H9 (cell line): Measurements from ENCODE around the gene MPP1. TPM values are rescaled to one million over a fixed set of nuclear protein-coding genes. Genes with fewer than 3 reads are reported as not detected.

Source experiments
- DNase-seq: peaks from one replicate; pipeline ENCODE4 v3.0.0-alpha.2; 2017
- H2AFZ ChIP-seq: one replicate; pipeline ENCODE4 v1.6.1; 2013; ENCODE audit warnings: mild to moderate bottlenecking, low read length, control low read depth, moderate library complexity
- H2AK5ac ChIP-seq: 2 replicates; pipeline ENCODE4 v1.6.1; 2013; ENCODE audit warnings: low read length, control low read depth, mixed read lengths; ENCODE audit not compliant: insufficient read length
- H2BK120ac ChIP-seq: one replicate; pipeline ENCODE4 v1.6.1; 2013; ENCODE audit warnings: low read depth, mild to moderate bottlenecking, low read length, control low read depth, inconsistent platforms; ENCODE audit not compliant: poor library complexity, severe bottlenecking
- H2BK12ac ChIP-seq: 2 replicates; pipeline ENCODE4 v1.6.1; 2013; ENCODE audit warnings: low read length, control low read depth, mixed read lengths, low read depth; ENCODE audit not compliant: insufficient read length
- H2BK15ac ChIP-seq: 2 replicates; pipeline ENCODE4 v1.6.1; 2013; ENCODE audit warnings: low read depth, low read length, control low read depth
- H2BK20ac ChIP-seq: one replicate; pipeline ENCODE4 v1.6.1; 2013; ENCODE audit warnings: low read depth, mild to moderate bottlenecking, low read length, control low read depth, inconsistent platforms; ENCODE audit not compliant: poor library complexity, severe bottlenecking
- H2BK5ac ChIP-seq: 2 replicates; pipeline ENCODE4 v1.6.1; 2013; ENCODE audit warnings: low read length, control low read depth, mixed read lengths; ENCODE audit not compliant: insufficient read length
- H3K14ac ChIP-seq: 2 replicates; pipeline ENCODE4 v1.6.1; 2013; ENCODE audit warnings: low read length, control low read depth; ENCODE audit not compliant: insufficient read depth
- H3K18ac ChIP-seq: 2 replicates; pipeline ENCODE4 v1.6.1; 2013; ENCODE audit warnings: low read depth, mild to moderate bottlenecking, mixed read lengths, low read length, control low read depth; ENCODE audit not compliant: insufficient read length
- H3K23ac ChIP-seq: 2 replicates; pipeline ENCODE4 v1.6.1; 2013; ENCODE audit warnings: low read length, control low read depth, mixed read lengths, low read depth; ENCODE audit not compliant: insufficient read length
- H3K23me2 ChIP-seq: 2 replicates; pipeline ENCODE4 v1.6.1; 2013; ENCODE audit warnings: low read depth, mild to moderate bottlenecking, mixed read lengths, low read length, control low read depth; ENCODE audit not compliant: insufficient read length, poor library complexity, severe bottlenecking
- H3K27ac ChIP-seq: 2 replicates; pipeline ENCODE4 v1.5.1; 2013; ENCODE audit warnings: low read length, control low read depth, mixed read lengths, low read depth; ENCODE audit not compliant: insufficient read length
- H3K27me3 ChIP-seq: 2 replicates; pipeline ENCODE4 v1.6.1; 2013; ENCODE audit warnings: low read length, control low read depth, inconsistent platforms; ENCODE audit not compliant: insufficient read depth
- H3K4ac ChIP-seq: 2 replicates; pipeline ENCODE4 v1.6.1; 2013; ENCODE audit warnings: low read depth, mild to moderate bottlenecking, control low read depth, inconsistent platforms, low read length, moderate library complexity
- H3K4me1 ChIP-seq: 2 replicates; pipeline ENCODE4 v1.6.1; 2013; ENCODE audit warnings: low read length, control low read depth, inconsistent platforms; ENCODE audit not compliant: insufficient read depth
- H3K4me2 ChIP-seq: 2 replicates; pipeline ENCODE4 v1.6.1; 2013; ENCODE audit warnings: low read length, control low read depth, mixed read lengths; ENCODE audit not compliant: insufficient read length, insufficient read depth
- H3K56ac ChIP-seq: 2 replicates; pipeline ENCODE4 v1.6.1; 2013; ENCODE audit warnings: low read depth, mild to moderate bottlenecking, mixed read lengths, low read length, control low read depth; ENCODE audit not compliant: insufficient read length
- H3K79me1 ChIP-seq: 2 replicates; pipeline ENCODE4 v1.6.1; 2013; ENCODE audit warnings: low read depth, mild to moderate bottlenecking, moderate library complexity, low read length, control low read depth, inconsistent platforms; ENCODE audit not compliant: insufficient read depth, poor library complexity, severe bottlenecking
- H3K79me2 ChIP-seq: 2 replicates; pipeline ENCODE4 v1.6.1; 2013; ENCODE audit warnings: low read length, control low read depth, inconsistent platforms; ENCODE audit not compliant: insufficient read depth
- H3K9ac ChIP-seq: 2 replicates; pipeline ENCODE4 v1.6.1; 2013; ENCODE audit warnings: low read length, control low read depth, mixed read lengths; ENCODE audit not compliant: insufficient read length; ENCODE audit errors: extremely low read depth
- H3K9me3 ChIP-seq: one replicate; pipeline ENCODE4 v1.6.1; 2013; ENCODE audit warnings: low read depth, low read length, inconsistent platforms; ENCODE audit not compliant: control insufficient read depth
- H3T11ph ChIP-seq: one replicate; pipeline ENCODE4 v1.6.1; 2013; ENCODE audit warnings: mild to moderate bottlenecking, low read length, control low read depth, inconsistent platforms
- H4K20me1 ChIP-seq: one replicate; pipeline ENCODE4 v1.6.1; 2013; ENCODE audit not compliant: control insufficient read depth, insufficient read length, insufficient read depth
- H4K5ac ChIP-seq: 2 replicates; pipeline ENCODE4 v1.6.1; 2013; ENCODE audit warnings: low read depth, mild to moderate bottlenecking, mixed read lengths, low read length, control low read depth; ENCODE audit not compliant: insufficient read length
- H4K8ac ChIP-seq: replicated peaks from 2 replicates; pipeline ENCODE4 v1.6.1; 2013; ENCODE audit warnings: low read length, control low read depth, mixed read lengths, low read depth; ENCODE audit not compliant: insufficient read length
- H4K91ac ChIP-seq: 2 replicates; pipeline ENCODE4 v1.6.1; 2013; ENCODE audit warnings: low read depth, mild to moderate bottlenecking, moderate library complexity, mixed read lengths, low read length, control low read depth; ENCODE audit not compliant: insufficient read length
- H3K27ac Mint-ChIP-seq, 3 experiments: 2 replicates in 2 of 3; 3 replicates in 1 of 3; pipeline ENCODE4 v1.8.0; 2020 to 2021; ENCODE audit warnings: mixed read lengths in 3 of 3, mild to moderate bottlenecking in 1 of 3, moderate library complexity in 1 of 3
- H3K27me3 Mint-ChIP-seq: 2 replicates; pipeline ENCODE4 v1.8.0; 2021; ENCODE audit warnings: low read depth, mild to moderate bottlenecking, moderate library complexity, mixed read lengths
- H3K36me3 Mint-ChIP-seq, 3 experiments: 2 replicates in 2 of 3; 3 replicates in 1 of 3; pipeline ENCODE4 v1.8.0; 2020 to 2021; ENCODE audit warnings: low read depth in 3 of 3, mixed read lengths in 3 of 3; ENCODE audit not compliant: insufficient read depth in 1 of 3
- H3K4me1 Mint-ChIP-seq, 2 experiments: 2 replicates each; pipeline ENCODE4 v1.8.0; 2020; ENCODE audit warnings: mixed read lengths in 2 of 2
- H3K4me3 Mint-ChIP-seq, 2 experiments: 2 replicates in 1 of 2; 3 replicates in 1 of 2; pipeline ENCODE4 v1.8.0; 2020 to 2021; ENCODE audit warnings: mild to moderate bottlenecking in 2 of 2, mixed read lengths in 2 of 2, moderate library complexity in 1 of 2
- H3K9me3 Mint-ChIP-seq, 2 experiments: 2 replicates in 1 of 2; 3 replicates in 1 of 2; pipeline ENCODE4 v1.8.0; 2020; ENCODE audit warnings: mild to moderate bottlenecking in 2 of 2, mixed read lengths in 2 of 2, moderate library complexity in 1 of 2
- CTCF ChIP-seq: fragments of 200-600 bp; sonication (generic); conservative IDR thresholded peaks from 3 replicates; pipeline ENCODE4 v1.8.0; 2021; ENCODE audit warnings: antibody characterized with exemption, mild to moderate bottlenecking
- WGBS: extraction: QIAGEN DNeasy Blood & Tissue Kit; methylation state at CpG from one replicate; pipeline ENCODE4 v1.1.7; 2013; ENCODE audit warnings: missing lambda C conversion rate, low lambda C conversion rate, mixed read lengths; ENCODE audit not compliant: insufficient read length; ENCODE audit errors: extremely low coverage; 5-methylcytosine and 5-hydroxymethylcytosine counted together
- total RNA-seq: library from RNA; stranded (reverse); gene quantifications from 2 replicates; pipeline ENCODE4 v1.2.1, GENCODE V29; 2021

The MPP1 gene
- total RNA-seq, 1 experiment from 2014 or later = 17.9 TPM

- Histone ChIP-seq H4K5ac (no peak overlapping the region), H2BK5ac (no peak overlapping the region), H3K14ac (no peak overlapping the region), H3K79me2 (no peaks in the 10 kb centered on the region), H3K23ac (no peak overlapping the region), H3K79me1 (no peaks in the 10 kb centered on the region), H3K23me2 (no peaks in the 10 kb centered on the region), H3T11ph (no peak overlapping the region), H3K9me3 (peaks cover 9% of the 10 kb centered on the region), H2AK5ac (no peak overlapping the region), H2BK20ac (no peak overlapping the region), H4K20me1 (no peaks in the 10 kb centered on the region), H3K4ac (no peak overlapping the region), H2BK15ac (no peak overlapping the region), H3K27ac (no peak overlapping the region), H2BK12ac (no peak overlapping the region), H3K4me2 (no peak overlapping the region), H2AFZ (no peak overlapping the region), H3K9ac (no peak overlapping the region), H4K91ac (no peak overlapping the region), H2BK120ac (no peak overlapping the region), H3K4me1 (no peaks in the 10 kb centered on the region; the same call in 1 of the 2 replicates), H3K56ac (no peak overlapping the region), H4K8ac (no peak overlapping the region), H3K27me3 (no peaks in the 10 kb centered on the region), H3K18ac (no peak overlapping the region)
- whole genome bisulfite sequencing = no CpG with 5 or more reads among the region's 5 CpGs
- Mint-ChIP-seq H3K27ac (no peak overlapping the region), H3K27me3 (no peaks in the 10 kb centered on the region), H3K4me1 (peaks cover 20 to 25% of the 10 kb centered on the region in 2 experiments), H3K36me3 (peaks cover 9 to 14% (median 13%) of the 10 kb centered on the region in 3 experiments), H3K4me3 (no peak overlapping the region), H3K9me3 (peaks cover 51 to 64% of the 10 kb centered on the region in 2 experiments)
- DNase-seq = no peak
- no peak for TF ChIP-seq CTCF
These were observed 10.1 kb upstream of the MPP1 start for GRCh38 chrX:154815274-154815818.
